SK-N-MC (cell line): ENCODE results near the gene SVBP.

Experiments
- EZH2 ChIP-seq: fragments of 200-600 bp; sonication (generic); IDR thresholded peaks from one replicate; pipeline ENCODE4 v1.6.1; 2017; ENCODE audit warnings: antibody characterized with exemption
- POLR2AphosphoS5 ChIP-seq: IDR thresholded peaks from 2 replicates; pipeline ENCODE4 v1.6.1; 2012; ENCODE audit warnings: mild to moderate bottlenecking, low read depth, low read length, borderline replicate concordance

DNA sequence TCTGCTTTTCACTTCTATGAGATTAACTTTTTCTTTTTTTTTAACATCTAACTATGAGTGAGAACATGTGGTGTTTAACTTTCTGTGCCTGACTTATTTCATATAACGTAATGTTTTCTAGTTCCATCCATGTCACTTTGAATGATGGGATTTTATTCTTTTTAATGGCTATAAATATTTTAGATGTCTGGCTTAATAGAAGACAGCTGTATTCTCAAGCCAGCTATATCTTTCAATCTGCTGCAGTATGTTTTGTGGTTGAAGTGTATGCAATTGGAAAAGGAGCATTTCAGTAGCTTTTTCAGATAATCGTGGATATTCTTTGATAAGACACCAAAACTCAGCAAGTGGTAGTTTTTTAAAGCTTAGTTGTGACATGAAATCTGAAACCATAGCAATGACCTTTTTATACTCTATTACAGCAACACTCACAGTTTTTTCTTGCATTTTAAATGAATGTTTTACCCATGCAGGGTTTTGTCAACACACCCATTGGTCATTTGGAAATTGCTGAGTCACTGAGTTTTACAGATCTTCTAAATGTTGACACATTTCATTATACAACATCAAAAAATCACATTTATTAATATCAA is 5.7 kb upstream of the SVBP start:
- TF ChIP-seq EZH2 (no peak), POLR2AphosphoS5 (peak; percentile 24; the same call in 1 of the 2 replicates)
